VCaP (cell line): ENCODE results near the gene TXNDC2.

Experiments
- H3K27ac ChIP-seq: fragments of 450-650 bp; 2 replicates; pipeline ENCODE4 v1.5.1; 2017
- CTCF ChIP-seq: fragments of 450-650 bp; conservative IDR thresholded peaks from 2 replicates; pipeline ENCODE4 v1.5.1; 2017; ENCODE audit warnings: mild to moderate bottlenecking, moderate library complexity

The TXNDC2 gene

GRCh38 chr18:9861933-9862332 is 23.8 kb upstream of the TXNDC2 start:
- no peak for TF ChIP-seq CTCF
- no peak overlapping the region for H3K27ac ChIP-seq

- H3K27ac ChIP-seq: no peak overlapping the region
- TF ChIP-seq CTCF: no peak
These were observed 23.1 kb upstream of the TXNDC2 start for GRCh38 chr18:9862686-9863085.

DNA sequence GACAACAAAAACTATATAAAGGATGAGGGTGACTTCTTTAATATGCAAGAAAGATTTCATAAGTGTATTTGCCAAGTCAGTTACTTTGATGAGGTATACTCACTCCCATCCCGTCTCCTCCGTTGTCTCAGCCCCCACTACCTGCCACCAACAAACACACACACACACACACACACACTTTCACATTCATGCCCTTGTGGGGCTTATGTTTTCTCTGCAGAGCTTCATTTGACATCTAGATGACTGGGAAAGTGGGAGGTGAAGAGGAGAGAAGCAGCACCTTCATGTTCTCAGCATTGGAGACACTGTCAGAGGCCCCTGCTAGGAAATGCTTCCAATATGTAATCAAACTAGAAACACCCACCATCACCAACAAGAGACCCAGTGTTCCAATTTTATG is 22.5 kb upstream of the TXNDC2 start:
- no peak overlapping the region for H3K27ac ChIP-seq
- no peak for TF ChIP-seq CTCF

GRCh38 chr18:9865764-9866490 is 19.8 kb upstream of the TXNDC2 start:
- TF ChIP-seq CTCF: no peak
- no peak overlapping the region for H3K27ac ChIP-seq

DNA sequence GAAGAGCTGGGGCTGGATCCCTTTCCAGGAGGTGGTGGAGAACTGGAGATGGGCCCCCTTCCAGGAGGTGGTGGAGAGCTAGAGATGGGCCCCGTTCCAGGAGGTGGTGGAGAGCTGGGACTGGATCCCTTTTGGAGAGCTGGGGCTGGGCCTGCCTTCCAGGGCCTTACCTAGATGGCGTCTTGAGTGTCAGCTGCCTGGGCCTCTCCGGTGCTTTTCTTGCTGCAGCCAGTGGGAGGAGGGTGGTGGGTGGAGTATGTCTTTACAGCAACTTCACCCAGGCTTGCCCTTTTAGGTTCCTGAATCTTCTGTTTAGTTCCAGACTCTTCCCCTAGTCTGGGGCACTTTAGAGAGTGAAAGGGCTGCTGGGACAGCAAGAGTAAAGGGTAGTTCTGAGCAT is 19.1 kb upstream of the TXNDC2 start:
- H3K27ac ChIP-seq: no peak overlapping the region
- no peak for TF ChIP-seq CTCF

GRCh38 chr18:9867071-9867594 is 18.6 kb upstream of the TXNDC2 start:
- no peak overlapping the region for H3K27ac ChIP-seq
- no peak for TF ChIP-seq CTCF

DNA sequence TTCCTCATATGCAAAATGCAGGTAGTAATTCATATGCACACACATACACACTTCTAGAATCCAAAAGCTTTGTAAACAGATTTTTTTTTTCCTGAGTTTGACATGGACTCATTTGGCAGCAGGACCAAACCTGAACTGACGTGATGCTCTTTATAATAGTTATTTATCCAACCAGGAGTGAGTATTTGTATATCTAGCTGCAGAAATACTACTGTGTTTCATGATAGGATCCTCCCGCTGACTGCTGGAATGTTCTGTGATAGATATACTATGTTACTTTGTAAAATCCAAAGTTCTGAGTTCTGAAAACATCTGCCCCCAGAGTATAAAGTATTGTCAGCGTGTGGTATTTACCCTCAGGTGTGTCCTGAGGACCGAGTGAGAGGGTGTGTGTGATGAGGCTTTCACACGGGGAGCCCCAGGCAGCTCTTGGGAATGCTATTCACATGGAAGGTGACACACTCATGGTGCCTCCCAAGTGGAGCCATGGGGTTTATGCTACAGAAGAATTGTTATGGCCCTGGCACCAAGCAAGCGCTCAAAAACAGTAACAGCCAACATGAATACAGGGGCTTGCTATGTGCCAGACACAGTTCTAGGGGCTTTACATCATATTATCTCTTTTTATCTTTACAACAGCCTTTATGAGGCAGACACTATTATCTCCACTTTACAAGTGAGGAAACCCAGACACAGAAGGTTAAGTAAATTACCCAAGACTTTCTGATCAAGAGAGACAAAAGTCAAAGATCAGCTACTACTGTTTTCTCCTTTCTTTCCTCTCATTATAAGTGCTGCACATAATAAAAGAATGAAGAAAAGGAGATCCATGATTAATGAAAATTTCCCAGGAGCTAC is 16.7 kb upstream of the TXNDC2 start:
- TF ChIP-seq CTCF: no peak
- no peak overlapping the region for H3K27ac ChIP-seq
